Measurements from ENCODE around the gene PPP1R14C.

PPP1R14C gene

GRCh38 chr6:150142670-150143515, at the start of gene PPP1R14C:
Gene PPP1R14C, plus strand, starts transcription at chr6:150143044. Its CDS starts 149 bp downstream, at chr6:150143193.
- peak within 1 kb of the TSS; percentile 14 to 91 (median 72) for H3K27ac ChIP-seq
- peak within 1 kb of the TSS; percentile 28 to 72 (median 56) for H3K4me3 ChIP-seq

GRCh38 chr6:150093397-150093796, 49.4 kb upstream of the PPP1R14C start:
- Histone ChIP-seq H3K4me3 (no peak overlapping the region), H3K27ac (no peak overlapping the region)

- no peak overlapping the region for H3K27ac ChIP-seq
- no peak overlapping the region for H3K4me3 ChIP-seq
Measured at GRCh38 chr6:150098155-150098554, 44.7 kb upstream of the PPP1R14C start.

- no peak overlapping the region for H3K27ac ChIP-seq
- no peak overlapping the region for H3K4me3 ChIP-seq
Measured at GRCh38 chr6:150099546-150099945, 43.3 kb upstream of the PPP1R14C start.

- H3K27ac ChIP-seq, result no peak overlapping the region
- no peak overlapping the region for H3K4me3 ChIP-seq
Measured at GRCh38 chr6:150099953-150100352, 42.9 kb upstream of the PPP1R14C start.

GRCh38 chr6:150100745-150101144, 42.1 kb upstream of the PPP1R14C start:
- H3K27ac ChIP-seq, result no peak overlapping the region
- no peak overlapping the region for H3K4me3 ChIP-seq

- no peak overlapping the region for H3K4me3 ChIP-seq
- H3K27ac ChIP-seq, result no peak overlapping the region
Measured at GRCh38 chr6:150102750-150103270, 40.0 kb upstream of the PPP1R14C start.

GRCh38 chr6:150112233-150112632, 30.6 kb upstream of the PPP1R14C start:
- Histone ChIP-seq H3K4me3 (no peak overlapping the region), H3K27ac (no peak overlapping the region)

- H3K27ac ChIP-seq, result peak overlapping the region in 1 of 21 experiments; percentile 9
- H3K4me3 ChIP-seq, result no peak overlapping the region
Measured at GRCh38 chr6:150115769-150116168, 27.1 kb upstream of the PPP1R14C start.

- Histone ChIP-seq H3K27ac (peak overlapping the region in 1 of 21 experiments; percentile 9), H3K4me3 (no peak overlapping the region)
Measured at GRCh38 chr6:150116200-150116800, 26.5 kb upstream of the PPP1R14C start.

GRCh38 chr6:150118203-150118602, 24.6 kb upstream of the PPP1R14C start:
- Histone ChIP-seq H3K4me3 (no peak overlapping the region), H3K27ac (no peak overlapping the region)

GRCh38 chr6:150118627-150119026, 24.2 kb upstream of the PPP1R14C start:
- Histone ChIP-seq H3K4me3 (no peak overlapping the region), H3K27ac (no peak overlapping the region)

GRCh38 chr6:150119173-150119572, 23.7 kb upstream of the PPP1R14C start:
- Histone ChIP-seq H3K27ac (peak overlapping the region in 1 of 21 experiments; percentile 5), H3K4me3 (no peak overlapping the region)

- no peak overlapping the region for H3K27ac ChIP-seq
- no peak overlapping the region for H3K4me3 ChIP-seq
Measured at GRCh38 chr6:150123645-150124044, 19.2 kb upstream of the PPP1R14C start.

GRCh38 chr6:150124235-150124634, 18.6 kb upstream of the PPP1R14C start:
- no peak overlapping the region for H3K27ac ChIP-seq
- H3K4me3 ChIP-seq, result no peak overlapping the region

GRCh38 chr6:150126641-150127291, 16.1 kb upstream of the PPP1R14C start:
- no peak overlapping the region for H3K27ac ChIP-seq
- no peak overlapping the region for H3K4me3 ChIP-seq

- H3K27ac ChIP-seq, result no peak overlapping the region
- H3K4me3 ChIP-seq, result no peak overlapping the region
Measured at GRCh38 chr6:150128425-150128824, 14.4 kb upstream of the PPP1R14C start.

GRCh38 chr6:150129616-150130505, 13.0 kb upstream of the PPP1R14C start:
- Histone ChIP-seq H3K27ac (no peak overlapping the region), H3K4me3 (no peak overlapping the region)

GRCh38 chr6:150133686-150134085, 9.2 kb upstream of the PPP1R14C start:
- H3K4me3 ChIP-seq, result no peak overlapping the region
- no peak overlapping the region for H3K27ac ChIP-seq
